ENCODE measurements around the gene KLC1. TPM values are rescaled to one million over a fixed set of nuclear protein-coding genes. Genes with fewer than 3 reads are reported as not detected.

Gene KLC1
- total RNA-seq, 2 donors from 2014 or later = 118 to 139 TPM

DNA sequence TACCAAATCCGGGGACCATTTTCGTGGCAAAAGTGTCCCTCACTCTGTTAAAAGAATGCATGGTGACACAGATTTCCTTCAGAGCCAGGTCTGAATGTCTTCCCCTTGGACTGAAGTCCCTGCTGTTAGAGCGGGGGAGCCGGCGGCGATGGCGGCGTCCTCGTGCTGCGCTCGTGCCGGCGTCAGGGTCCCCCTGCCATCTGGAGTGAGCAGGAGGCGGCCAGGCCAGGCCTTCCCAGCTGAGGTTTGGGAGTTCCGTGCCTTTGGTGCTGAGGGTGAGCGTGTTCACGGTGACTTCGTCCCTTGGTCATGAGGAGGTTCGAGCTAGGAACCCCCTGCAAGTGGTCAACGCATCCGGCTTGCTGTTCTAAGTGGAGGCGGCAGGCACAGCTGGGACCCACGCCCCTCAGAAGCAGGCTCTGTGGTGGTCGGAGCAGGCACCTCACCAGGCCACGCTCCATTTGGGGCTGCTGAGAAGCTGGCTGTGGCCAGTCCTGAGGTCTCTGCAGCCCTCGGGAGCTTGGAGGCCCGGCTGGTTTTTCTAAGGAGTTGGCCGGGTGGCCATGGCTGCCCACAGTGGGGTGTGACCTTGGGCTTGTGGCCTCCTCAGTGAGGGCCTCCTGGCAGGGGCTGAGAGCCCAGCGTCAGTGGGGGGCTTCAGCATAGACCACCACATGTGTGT lies 96.1 kb downstream of the KLC1 start:
- DNase-seq (no peak), ATAC-seq (no peak)
- intact Hi-C loops (cut with DNase I) = no loop called here

DNA sequence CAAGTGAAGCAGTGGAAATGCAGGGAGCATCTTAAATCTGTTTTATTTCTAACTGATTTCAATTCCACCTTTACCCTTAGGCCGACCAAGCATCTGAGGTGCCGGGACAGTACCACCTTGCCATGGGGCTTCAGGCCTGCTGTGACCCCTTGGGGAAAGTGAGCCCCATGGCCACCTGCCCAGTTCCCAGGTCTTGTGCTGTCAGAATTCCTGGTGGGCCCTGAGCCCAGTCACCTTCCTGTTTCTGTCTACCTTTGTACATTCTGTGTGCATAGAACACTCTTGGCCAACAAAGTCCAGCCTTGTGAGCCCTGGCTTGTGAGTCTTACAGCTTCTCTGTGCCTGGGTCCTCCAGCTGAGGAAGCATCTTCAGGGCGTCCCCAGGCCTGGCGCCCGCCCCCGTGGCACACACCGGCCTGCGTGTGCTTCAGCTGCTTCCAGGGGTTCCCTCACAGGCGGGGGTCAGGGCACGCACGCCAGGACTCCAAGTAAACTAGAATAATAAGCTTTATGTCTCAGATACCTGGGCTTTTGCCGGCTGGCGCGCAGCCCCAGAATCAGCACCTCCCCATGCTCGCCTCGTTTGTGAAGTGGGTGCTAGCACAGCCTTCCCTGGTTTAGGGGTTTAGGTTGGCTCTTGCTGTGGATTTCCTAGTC lies 96.9 kb downstream of the KLC1 start:
- intact Hi-C loops (cut with DNase I) = no loop called here
- DNase-seq = no peak

DNA sequence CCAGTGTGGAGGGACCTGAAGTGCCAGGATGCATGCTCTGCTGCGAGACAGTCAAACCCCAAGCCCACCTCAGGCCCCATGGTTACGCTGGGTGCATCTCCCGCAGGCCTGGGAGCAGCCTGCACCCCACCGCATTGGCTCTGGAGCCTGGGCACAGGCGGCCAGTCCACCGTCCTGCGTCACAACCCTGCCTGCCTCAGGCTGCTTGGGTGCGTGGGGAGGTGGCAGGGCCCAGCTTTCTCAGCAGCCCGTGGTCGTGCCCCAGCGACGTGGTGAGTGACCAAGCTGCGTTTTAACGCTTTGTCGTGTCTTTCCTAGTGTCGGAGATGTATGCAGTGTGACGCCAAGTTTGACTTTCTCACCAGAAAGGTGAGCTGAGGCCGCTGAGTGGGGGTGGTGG lies 97.5 kb downstream of the KLC1 start:
- intact Hi-C loops (cut with DNase I) = no loop called here
- no peak for DNase-seq
- ATAC-seq = no peak

More for the DNA sequence above, 96.9 kb downstream of the KLC1 start:
- no peak for ATAC-seq

DNA sequence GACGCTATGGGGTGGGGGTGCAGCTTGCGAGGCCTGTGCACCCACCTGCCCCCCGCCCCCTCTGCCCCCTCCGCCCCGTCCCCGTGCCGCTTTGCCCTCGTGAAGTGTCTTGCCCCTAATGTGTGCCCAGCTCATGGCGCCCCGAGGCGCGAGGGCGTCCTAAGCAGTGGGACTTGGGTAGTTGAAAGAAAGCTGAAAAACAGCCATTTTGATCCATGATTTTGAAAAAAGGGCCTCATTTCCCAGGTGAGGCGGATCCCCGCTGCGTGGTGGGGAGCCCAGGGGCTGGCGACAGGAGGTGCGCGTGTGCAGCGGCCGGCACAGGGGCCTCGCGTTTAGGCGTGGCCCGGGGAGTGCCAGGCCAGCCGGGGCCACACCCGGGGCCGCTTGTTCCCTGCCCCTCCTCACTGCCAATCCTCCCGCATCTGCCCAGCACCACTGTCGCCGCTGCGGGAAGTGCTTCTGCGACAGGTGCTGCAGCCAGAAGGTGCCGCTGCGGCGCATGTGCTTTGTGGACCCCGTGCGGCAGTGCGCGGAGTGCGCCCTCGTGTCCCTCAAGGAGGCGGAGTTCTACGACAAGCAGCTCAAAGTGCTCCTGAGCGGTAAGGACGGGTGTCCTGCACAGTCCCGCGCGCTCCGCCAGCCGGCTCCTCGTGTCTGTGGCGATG lies 98.4 kb downstream of the KLC1 start:
- intact Hi-C loops (cut with DNase I) = no loop called here
- no peak for ATAC-seq
- no peak for DNase-seq

DNA sequence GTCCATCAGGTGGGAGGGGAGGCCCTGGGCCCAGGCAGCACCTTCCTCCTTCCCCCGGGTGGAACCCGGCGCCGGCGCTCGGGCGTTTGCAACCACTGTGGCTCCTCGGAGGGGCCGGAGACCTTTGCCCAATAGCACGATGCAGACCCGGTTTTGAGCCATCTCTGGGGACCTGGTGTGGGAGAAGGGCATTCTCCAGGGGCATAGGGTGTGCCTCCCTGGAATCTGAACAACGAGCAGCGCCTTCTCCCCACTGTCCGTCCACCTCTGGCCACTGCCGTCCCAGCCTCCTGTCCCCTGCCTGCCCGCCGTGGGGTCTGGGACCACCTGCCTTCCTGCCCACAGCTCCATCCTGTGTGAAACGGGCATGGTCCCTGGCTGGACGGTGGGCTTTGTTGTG lies 99.1 kb downstream of the KLC1 start:
- DNase-seq (no peak), ATAC-seq (no peak)
- intact Hi-C loops (cut with DNase I) = no loop called here

DNA sequence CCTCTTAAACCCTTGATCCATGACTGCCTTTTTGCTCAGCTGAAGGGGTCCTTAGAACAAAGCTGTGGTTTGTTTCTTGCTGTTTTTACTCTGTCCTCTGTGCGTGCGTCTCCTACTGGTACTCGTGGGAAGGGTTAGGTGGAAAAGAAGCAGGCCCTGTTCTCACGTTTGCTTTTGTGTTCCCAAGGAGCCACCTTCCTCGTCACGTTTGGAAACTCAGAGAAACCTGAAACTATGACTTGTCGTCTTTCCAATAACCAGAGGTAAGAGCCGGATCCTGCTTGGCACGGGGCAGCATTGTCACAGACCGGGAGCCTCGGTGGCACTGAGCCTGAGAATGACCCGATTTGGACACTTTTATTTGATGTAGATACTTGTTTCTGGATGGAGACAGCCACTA lies 99.7 kb downstream of the KLC1 start:
- ATAC-seq (no peak), DNase-seq (no peak)
- intact Hi-C loops (cut with DNase I) = no loop called here

DNA sequence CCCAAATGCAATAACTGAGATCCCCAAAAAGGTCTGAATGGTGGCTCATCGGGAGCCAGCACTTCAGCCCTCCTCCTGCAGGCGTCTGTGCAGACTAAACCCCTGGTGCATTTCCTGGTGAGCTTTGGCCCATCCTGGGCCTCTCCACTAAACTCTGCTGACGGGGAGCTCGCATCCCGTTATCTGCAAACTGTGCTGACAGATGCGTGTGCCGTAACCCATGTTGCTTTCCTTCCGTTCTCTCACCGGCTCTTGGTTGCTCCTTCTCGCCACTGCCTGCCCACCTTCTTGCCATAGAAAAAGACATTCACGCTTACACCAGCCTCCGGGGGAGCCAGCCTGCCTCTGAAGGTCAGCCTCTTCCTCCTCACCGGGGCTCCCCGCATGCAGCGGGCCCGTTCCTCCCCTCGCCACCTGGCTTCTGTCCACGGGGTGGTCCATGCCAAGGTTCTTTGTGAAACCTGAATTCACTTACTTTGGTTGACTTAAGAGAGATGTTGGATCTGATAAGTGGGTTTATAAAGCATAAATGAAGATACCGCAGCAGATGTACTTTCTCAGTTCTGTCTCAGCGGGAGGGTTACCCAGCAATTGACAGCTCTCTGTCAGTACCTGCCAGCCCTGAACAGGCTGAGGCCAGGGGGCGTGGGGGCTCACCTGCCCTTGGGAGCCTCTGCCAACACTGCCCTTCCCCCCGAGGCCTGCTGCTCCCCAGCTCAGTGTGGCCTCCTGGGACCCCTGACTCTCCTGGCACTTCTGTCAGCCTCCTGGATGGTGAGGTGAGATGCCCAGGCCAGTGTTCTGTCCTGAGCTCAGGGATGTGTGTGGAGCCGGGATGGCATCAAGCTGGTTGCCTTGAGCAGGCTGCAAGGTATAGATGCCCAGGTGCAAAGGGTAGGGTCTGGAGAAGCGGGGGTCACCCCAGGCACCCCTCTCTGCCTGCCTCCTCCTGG lies 100.8 kb downstream of the KLC1 start:
- ATAC-seq (peak in 1 of 2 donors; percentile 1), DNase-seq (no peak)
- intact Hi-C loops (cut with DNase I) = no loop called here

DNA sequence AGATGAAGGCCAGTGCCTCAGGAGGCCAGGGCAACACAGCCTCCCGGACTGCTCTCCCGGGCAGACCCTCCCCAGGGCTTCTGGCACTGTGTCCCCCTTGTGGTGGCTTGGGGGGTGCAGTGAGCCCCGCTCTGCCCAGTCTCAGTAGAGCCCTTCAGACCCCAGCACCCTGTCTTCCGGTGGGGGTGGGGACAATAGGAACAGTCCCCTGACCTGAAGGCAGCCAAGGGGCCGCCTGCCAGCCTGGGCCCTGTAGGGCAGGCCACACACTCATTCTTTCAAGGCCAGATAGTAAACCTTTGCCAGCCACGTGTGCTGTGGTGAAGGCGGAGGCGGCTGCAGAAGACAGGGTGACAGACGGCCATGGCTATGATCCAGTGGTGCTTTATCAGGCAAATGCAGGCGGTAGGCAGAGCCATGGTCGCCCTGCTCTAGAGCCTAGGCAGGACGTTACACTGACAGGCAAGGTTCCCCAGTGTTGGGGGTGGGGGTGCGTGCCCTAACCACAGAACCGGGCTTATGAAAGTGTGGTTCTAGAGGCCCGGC lies 101.6 kb downstream of the KLC1 start:
- peak; percentile 78 to 85 for ATAC-seq
- peak; percentile 61 for DNase-seq
- intact Hi-C loops (cut with DNase I) = no loop called here

DNA sequence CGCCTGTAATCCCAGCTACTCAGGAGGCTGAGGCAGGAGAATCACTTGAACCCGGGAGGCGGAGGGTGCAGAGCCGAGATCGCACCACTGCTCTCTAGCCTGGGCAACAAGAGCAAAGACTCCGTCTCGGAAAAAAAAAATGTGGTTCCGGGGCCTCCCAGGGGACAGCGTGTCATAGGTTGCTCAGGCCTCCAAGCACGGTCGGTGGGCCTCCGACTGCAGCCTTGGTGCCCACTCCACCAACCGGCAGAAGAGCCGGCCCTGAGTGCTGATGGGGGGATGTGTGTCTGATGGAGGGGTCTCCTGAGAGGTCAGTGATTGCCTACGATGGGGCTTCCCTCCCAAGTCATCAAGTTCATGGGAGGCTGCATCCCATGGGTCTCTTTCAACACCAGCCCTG lies 102.5 kb downstream of the KLC1 start:
- no peak for DNase-seq
- intact Hi-C loops (cut with DNase I) = no loop called here
- ATAC-seq = no peak

DNA sequence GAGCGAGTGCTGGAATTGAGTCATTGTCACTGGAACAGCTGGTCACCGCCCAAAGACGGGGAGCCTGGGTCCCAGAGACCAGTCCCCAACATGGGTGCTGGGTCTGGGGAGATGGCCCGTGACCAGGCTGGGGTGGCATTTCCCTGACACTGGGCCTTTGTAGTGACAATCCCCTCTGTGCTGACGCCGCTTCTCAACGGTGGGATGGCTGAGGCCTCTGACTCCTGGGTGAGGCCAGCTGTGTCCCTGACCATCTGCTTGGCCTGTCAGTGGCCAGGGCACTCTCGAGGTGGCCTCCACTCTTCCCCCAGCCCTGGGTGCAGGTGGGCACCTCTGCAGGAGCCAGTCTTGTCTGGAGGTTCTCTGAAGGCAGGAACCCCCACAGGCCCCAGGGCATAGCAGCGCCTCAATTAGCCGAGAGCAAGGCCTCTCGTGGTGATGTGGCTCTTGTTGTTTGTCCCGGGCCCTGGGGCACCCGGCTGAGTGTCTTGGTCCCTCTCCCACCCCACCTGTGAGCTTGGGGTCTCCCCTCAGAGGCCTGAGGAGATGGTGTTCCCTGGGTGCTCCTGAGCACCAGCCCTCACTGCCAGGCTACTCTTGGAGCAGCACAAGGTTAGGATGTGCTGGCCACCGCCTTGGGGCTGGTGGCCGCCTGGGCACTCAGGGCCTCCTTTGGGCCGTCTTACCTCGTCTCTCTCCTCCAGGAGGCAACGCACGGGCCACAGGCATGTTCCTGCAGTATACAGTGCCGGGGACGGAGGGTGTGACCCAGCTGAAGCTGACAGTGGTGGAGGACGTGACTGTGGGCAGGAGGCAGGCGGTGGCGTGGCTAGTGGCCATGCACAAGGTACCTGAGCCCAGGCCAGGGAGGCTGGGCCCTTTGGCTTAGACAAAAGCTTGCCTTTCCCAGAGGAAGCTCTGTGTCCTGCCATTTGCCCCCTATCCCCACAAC lies 103.2 kb downstream of the KLC1 start:
- intact Hi-C loops (cut with DNase I) = no loop called here

DNA sequence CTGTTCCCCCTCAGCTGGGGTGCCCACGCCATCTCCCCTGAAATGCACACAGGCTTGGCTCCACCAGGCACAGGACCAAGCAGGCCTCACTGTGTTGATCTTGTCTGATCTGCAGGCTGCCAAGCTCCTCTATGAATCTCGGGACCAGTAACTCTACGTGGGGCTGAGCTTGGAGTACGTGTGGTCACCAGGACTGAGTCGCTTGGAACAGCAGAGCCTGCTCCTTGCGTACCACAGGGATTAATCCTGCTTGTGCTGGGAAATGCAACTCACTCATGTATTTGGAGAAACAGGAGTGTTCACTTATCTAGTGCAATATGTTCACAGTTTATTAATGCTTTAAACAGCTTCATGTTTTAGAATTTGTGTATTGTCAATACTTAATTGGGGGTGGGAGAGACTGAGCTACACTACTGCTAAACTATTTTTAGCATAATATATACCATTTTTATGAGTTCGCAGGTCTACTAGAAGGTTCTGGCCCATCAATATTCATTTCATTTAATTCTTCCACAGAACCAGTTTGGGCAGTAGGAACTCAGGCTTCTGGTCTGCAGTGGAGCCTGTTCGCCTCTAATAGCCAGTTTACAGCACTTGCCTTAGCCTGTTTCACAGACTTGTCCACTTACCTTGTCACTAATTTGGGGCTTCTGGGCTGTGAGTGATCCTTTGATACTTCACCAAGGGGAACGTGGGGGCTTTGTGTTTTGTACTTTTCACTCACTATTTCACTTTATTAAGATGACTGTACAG lies 104.0 kb downstream of the KLC1 start:
- ATAC-seq (no peak), DNase-seq (no peak)
- intact Hi-C loops (cut with DNase I) = no loop called here

More for the DNA sequence above, 103.2 kb downstream of the KLC1 start:
- DNase-seq (no peak), ATAC-seq (no peak)

DNA sequence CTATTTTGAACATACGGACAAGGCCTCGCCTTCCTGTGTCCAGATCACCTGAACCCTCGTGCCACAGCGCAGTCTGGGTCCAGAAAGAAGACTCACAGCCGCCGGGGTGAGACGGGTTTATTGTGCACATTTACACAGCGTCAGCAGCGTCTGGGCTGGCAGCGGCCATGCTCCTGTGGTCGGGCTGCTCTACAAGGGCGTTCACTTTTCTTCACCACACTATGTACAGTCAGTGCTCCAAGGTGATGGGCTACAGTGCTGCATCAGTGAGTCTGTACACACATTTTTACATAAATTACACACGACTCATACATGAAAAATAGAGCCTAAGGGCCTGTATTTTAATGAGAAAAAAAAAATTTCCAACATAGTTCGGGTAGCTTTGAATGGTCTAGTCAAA lies 104.6 kb downstream of the KLC1 start:
- intact Hi-C loops (cut with DNase I) = no loop called here
- no peak for DNase-seq

DNA sequence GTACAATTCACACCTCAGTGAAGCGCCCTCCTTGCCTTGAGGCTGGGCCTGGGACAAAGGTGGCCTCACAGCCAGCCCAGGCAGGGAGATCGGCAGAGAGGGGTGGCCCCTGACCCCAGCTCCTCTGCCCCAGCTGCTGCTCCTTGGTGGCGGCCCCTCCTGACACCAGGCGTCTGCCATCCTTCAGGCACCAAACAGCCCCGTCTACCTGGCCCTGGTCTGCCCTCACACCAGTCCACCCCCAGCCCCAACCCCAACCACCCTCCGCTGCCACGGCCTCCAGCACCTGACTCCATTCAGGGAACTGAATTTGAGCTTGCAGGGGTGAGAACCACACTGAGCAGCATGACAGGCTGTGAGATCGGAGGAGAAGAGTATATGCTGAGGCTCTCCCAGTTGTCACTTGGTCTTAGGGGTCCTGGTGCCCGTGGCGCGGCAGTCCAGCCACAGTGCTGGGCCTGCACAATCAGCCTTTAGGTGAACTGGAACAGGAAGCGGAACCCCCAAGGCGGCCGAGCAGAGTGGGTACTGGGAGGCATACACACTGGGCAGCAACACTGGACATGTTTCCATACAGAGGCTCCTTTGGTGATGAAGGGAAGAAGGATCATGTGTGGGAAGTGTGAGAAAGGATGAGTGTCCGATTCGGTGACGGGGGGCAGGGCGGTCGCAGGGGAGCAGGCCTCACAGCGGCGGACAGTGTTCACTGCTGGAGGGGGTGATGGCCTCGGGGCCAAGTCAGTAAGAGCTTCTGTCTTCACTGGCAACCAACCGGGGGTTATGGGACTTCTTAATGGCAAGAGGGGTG lies 105.3 kb downstream of the KLC1 start:
- DNase-seq (no peak), ATAC-seq (no peak)
- intact Hi-C loops (cut with DNase I) = no loop called here

More for the DNA sequence above, 104.6 kb downstream of the KLC1 start:
- ATAC-seq = no peak

DNA sequence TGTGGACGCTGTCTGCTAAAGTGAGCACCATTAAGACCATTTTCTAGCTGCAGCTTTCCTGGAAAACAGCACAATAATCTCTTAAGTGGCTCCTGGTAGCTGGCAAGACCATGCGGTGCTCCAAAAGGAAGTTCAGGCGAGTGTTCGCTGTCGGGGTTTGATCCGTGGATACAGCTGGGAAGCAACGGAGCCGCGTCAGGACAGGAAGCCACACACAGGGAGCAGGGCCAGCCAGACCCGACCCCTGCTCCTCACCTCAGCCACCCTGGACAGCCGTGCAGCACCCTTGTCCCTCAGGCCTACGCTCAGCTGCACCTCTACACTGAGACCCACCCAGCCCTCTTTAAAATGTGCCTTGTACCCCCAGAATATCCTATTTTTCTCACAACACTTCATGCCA lies 106.0 kb downstream of the KLC1 start:
- DNase-seq (no peak), ATAC-seq (peak in 1 of 2 donors; percentile 8)
- intact Hi-C loops (cut with DNase I) = no loop called here

DNA sequence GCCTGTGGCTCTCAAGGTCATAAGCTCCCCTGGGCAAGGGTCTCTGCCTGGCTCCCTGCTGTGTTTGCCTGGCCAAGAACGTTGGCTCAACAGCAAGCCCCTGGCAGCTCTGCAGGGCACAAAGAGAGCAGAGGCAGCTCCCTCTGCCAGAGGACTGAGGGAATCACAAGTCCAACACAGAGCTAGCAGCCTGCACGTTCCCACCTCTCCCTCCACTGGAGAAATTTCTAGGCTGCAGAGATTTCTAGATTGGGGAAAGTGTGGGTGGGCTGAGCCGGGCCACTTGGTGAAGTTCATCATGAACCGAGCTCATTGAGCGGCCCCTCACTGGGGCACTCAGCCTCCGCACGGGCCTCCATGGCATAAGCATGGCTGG lies 106.4 kb downstream of the KLC1 start:
- peak; percentile 7 to 44 for ATAC-seq
- intact Hi-C loops (cut with DNase I) = no loop called here
- DNase-seq = no peak

DNA sequence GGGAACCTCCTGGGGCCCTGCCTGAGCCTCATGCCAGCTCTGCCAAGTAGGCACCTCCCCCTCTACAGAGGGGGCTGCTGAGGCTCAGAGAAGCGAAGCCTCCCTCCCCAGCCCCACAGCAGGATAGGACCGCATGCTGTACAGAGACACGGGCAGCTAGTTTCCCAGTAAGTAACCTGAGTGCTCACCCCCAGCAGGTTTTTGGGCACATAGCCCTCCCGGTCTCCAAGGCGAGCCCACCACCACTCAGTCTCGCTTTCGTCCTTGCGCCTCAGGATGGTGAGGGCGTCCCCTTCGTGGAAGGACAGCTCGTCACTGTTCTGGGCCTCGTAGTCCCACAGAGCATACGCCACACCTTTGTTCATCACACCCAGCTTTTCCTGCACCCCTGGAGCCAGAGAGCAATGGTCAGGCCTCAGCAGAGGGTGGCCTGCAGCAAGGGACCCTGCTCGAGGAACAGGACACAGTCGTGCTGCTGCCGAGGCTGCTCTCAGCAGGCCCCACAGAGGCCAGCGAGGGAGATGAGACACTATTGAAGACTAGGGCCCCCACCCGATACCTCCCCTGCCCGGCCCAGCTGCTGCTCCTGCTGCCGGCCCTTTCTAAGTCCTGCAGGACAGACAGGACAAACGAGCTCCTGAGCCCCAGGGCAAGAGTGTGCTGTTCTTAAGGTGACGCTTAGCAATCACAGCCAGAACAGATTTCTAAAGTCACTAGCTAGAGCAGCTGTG lies 107.0 kb downstream of the KLC1 start:
- intact Hi-C loops (cut with DNase I) = no loop called here
- DNase-seq = no peak
- no peak for ATAC-seq

All from left cardiac atrium (tissue), 4 donors.